SK-N-SH (cell line): ENCODE measurements around the gene SPDYC.

Source experiments
- EZH2phosphoT487 ChIP-seq: fragments of 200-600 bp; sonication (generic); IDR thresholded peaks from 2 replicates; pipeline ENCODE4 v1.6.1; 2017; ENCODE audit warnings: low read depth, mixed run types, mild to moderate bottlenecking, antibody characterized with exemption, moderate library complexity, borderline replicate concordance
- FOSL2 ChIP-seq: IDR thresholded peaks from 2 replicates; pipeline ENCODE4 v1.4.0; 2012; ENCODE audit warnings: low read depth, mild to moderate bottlenecking, moderate library complexity, borderline replicate concordance
- FOXJ3 ChIP-seq: sonication (generic); formaldehyde crosslinking; IDR thresholded peaks from 2 replicates; pipeline ENCODE4 v1.5.1; 2020; ENCODE audit warnings: mild to moderate bottlenecking, missing genetic modification reagents
- FOXM1 ChIP-seq: IDR thresholded peaks from 2 replicates; pipeline ENCODE4 v1.4.0; 2012; ENCODE audit warnings: low read depth, mild to moderate bottlenecking
- POLR2AphosphoS5 ChIP-seq: IDR thresholded peaks from 2 replicates; pipeline ENCODE4 v1.6.1; 2012; ENCODE audit warnings: low read depth, low read length
- RAD21 ChIP-seq: IDR thresholded peaks from 2 replicates; pipeline ENCODE4 v1.6.1; 2012; ENCODE audit warnings: mild to moderate bottlenecking, low read length
- RCOR1 ChIP-seq: fragments of 150-350 bp; IDR thresholded peaks from 2 replicates; pipeline ENCODE4 v1.6.1; 2017; ENCODE audit warnings: antibody characterized with exemption, low read length
- SIN3A ChIP-seq: IDR thresholded peaks from 2 replicates; pipeline ENCODE4 v1.6.1; 2012; ENCODE audit warnings: low read depth, mild to moderate bottlenecking, low read length, moderate library complexity, borderline replicate concordance
- TAF1 ChIP-seq: IDR thresholded peaks from 2 replicates; pipeline ENCODE4 v1.6.1; 2012; ENCODE audit warnings: low read depth, mild to moderate bottlenecking, low read length, moderate library complexity, borderline replicate concordance
- YY1 ChIP-seq: IDR thresholded peaks from 2 replicates; pipeline ENCODE4 v1.4.0; 2012; ENCODE audit warnings: low read depth, mild to moderate bottlenecking
- TF ChIP-seq, protein P1 (sequence below): fragments of 200-600 bp; sonication (generic); IDR thresholded peaks from 2 replicates; pipeline ENCODE4 v1.6.1; 2017; ENCODE audit warnings: antibody characterized with exemption, mild to moderate bottlenecking, moderate library complexity
- TF ChIP-seq, protein P2 (sequence below): fragments of 150-350 bp; IDR thresholded peaks from 2 replicates; pipeline ENCODE4 v1.6.1; 2017; ENCODE audit warnings: antibody characterized with exemption, low read length, low read depth, borderline replicate concordance
- TF ChIP-seq, protein P3 (sequence below): IDR thresholded peaks from 2 replicates; pipeline ENCODE4; 2012
- TF ChIP-seq, protein P4 (sequence below): IDR thresholded peaks from 2 replicates; pipeline ENCODE4 v1.6.1; 2012; ENCODE audit warnings: mild to moderate bottlenecking, low read depth, low read length, moderate library complexity

DNA sequence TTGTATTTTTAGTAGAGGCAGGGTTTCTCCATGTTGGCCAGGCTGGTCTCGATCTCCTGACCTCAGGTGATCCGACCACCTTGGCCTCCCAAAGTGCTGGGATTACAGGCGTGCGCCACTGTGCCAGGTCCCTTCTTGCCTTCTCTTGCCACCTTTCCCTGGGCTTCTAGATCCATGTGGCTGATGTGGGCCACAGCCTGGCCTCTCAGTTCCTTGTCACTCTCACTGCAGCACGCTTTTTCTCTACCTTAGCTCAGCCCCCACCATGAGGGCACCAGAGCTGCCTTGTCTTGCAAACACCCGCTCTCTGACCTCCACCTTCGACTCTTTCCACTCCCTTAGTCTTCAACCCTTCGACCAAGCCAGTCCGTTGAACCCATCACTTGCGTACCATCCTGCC, 19.2 kb downstream of the SPDYC start:
- TF ChIP-seq, protein P1, sequence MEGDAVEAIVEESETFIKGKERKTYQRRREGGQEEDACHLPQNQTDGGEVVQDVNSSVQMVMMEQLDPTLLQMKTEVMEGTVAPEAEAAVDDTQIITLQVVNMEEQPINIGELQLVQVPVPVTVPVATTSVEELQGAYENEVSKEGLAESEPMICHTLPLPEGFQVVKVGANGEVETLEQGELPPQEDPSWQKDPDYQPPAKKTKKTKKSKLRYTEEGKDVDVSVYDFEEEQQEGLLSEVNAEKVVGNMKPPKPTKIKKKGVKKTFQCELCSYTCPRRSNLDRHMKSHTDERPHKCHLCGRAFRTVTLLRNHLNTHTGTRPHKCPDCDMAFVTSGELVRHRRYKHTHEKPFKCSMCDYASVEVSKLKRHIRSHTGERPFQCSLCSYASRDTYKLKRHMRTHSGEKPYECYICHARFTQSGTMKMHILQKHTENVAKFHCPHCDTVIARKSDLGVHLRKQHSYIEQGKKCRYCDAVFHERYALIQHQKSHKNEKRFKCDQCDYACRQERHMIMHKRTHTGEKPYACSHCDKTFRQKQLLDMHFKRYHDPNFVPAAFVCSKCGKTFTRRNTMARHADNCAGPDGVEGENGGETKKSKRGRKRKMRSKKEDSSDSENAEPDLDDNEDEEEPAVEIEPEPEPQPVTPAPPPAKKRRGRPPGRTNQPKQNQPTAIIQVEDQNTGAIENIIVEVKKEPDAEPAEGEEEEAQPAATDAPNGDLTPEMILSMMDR: no peak
- TF ChIP-seq EZH2phosphoT487 (no peak), POLR2AphosphoS5 (no peak), TAF1 (no peak), RAD21 (no peak), FOXJ3 (CRISPR knock-in tag) (no peak), SIN3A (no peak), FOXM1 (no peak), RCOR1 (no peak), YY1 (no peak), FOSL2 (no peak)
- TF ChIP-seq, protein P2, sequence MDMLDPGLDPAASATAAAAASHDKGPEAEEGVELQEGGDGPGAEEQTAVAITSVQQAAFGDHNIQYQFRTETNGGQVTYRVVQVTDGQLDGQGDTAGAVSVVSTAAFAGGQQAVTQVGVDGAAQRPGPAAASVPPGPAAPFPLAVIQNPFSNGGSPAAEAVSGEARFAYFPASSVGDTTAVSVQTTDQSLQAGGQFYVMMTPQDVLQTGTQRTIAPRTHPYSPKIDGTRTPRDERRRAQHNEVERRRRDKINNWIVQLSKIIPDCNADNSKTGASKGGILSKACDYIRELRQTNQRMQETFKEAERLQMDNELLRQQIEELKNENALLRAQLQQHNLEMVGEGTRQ: no peak
- TF ChIP-seq, protein P3, sequence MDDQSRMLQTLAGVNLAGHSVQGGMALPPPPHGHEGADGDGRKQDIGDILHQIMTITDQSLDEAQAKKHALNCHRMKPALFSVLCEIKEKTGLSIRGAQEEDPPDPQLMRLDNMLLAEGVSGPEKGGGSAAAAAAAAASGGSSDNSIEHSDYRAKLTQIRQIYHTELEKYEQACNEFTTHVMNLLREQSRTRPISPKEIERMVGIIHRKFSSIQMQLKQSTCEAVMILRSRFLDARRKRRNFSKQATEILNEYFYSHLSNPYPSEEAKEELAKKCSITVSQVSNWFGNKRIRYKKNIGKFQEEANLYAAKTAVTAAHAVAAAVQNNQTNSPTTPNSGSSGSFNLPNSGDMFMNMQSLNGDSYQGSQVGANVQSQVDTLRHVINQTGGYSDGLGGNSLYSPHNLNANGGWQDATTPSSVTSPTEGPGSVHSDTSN: no peak
- TF ChIP-seq, protein P4, sequence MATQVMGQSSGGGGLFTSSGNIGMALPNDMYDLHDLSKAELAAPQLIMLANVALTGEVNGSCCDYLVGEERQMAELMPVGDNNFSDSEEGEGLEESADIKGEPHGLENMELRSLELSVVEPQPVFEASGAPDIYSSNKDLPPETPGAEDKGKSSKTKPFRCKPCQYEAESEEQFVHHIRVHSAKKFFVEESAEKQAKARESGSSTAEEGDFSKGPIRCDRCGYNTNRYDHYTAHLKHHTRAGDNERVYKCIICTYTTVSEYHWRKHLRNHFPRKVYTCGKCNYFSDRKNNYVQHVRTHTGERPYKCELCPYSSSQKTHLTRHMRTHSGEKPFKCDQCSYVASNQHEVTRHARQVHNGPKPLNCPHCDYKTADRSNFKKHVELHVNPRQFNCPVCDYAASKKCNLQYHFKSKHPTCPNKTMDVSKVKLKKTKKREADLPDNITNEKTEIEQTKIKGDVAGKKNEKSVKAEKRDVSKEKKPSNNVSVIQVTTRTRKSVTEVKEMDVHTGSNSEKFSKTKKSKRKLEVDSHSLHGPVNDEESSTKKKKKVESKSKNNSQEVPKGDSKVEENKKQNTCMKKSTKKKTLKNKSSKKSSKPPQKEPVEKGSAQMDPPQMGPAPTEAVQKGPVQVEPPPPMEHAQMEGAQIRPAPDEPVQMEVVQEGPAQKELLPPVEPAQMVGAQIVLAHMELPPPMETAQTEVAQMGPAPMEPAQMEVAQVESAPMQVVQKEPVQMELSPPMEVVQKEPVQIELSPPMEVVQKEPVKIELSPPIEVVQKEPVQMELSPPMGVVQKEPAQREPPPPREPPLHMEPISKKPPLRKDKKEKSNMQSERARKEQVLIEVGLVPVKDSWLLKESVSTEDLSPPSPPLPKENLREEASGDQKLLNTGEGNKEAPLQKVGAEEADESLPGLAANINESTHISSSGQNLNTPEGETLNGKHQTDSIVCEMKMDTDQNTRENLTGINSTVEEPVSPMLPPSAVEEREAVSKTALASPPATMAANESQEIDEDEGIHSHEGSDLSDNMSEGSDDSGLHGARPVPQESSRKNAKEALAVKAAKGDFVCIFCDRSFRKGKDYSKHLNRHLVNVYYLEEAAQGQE: no peak
